Peyer's patch (tissue), 4 donors: ENCODE data around the gene LGMN.

Experiments
- POLR2A ChIP-seq, 2 donors: fragments of 450-650 bp; IDR thresholded peaks; one replicate each; pipeline ENCODE4 v1.5.1; 2017; ENCODE audit warnings: antibody characterized with exemption in 2 of 2, mild to moderate bottlenecking in 2 of 2, moderate library complexity in 2 of 2
- TF ChIP-seq, protein P1 (sequence below), 6 experiments: fragments of 450-650 bp in 4 of 6; fragments of 200-600 bp in 2 of 6; sonication (generic) in 1 of 6; IDR thresholded peaks; one replicate each; pipeline ENCODE4 v1.5.1; 2017 to 2019; ENCODE audit warnings: antibody characterized with exemption in 6 of 6, mild to moderate bottlenecking in 3 of 6, moderate library complexity in 1 of 6

DNA sequence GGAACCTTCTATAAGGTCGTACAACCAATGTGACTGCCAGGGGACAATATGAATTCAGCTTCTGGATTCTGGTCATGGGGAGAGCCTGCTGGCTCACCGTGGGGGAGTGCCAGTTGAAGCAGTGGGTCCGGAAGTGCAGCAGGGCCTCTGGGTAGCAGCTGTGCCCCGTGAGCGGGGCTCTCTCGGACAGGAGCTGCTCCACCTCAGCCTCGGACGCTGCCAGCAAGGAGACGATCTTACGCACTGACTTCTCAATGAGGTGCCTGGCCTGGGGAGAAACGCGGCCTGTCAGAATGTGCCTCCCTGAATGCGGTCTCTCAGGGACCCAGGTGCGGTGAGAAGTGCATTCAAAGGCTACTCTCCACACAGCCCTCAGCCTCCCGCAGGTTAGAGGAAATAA lies 42.0 kb downstream of the LGMN start:
- TF ChIP-seq, protein P1, sequence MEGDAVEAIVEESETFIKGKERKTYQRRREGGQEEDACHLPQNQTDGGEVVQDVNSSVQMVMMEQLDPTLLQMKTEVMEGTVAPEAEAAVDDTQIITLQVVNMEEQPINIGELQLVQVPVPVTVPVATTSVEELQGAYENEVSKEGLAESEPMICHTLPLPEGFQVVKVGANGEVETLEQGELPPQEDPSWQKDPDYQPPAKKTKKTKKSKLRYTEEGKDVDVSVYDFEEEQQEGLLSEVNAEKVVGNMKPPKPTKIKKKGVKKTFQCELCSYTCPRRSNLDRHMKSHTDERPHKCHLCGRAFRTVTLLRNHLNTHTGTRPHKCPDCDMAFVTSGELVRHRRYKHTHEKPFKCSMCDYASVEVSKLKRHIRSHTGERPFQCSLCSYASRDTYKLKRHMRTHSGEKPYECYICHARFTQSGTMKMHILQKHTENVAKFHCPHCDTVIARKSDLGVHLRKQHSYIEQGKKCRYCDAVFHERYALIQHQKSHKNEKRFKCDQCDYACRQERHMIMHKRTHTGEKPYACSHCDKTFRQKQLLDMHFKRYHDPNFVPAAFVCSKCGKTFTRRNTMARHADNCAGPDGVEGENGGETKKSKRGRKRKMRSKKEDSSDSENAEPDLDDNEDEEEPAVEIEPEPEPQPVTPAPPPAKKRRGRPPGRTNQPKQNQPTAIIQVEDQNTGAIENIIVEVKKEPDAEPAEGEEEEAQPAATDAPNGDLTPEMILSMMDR (IDR thresholded peaks at IDR 0.05) = no peak
- no peak for TF ChIP-seq POLR2A (IDR thresholded peaks at IDR 0.05)
